GM12878 (cell line): Measurements from ENCODE around the gene FLT3LG. TPM values are rescaled to one million over a fixed set of nuclear protein-coding genes. Genes with fewer than 3 reads are reported as not detected.

ENCODE experiments used
- CREB1 ChIP-seq: IDR thresholded peaks from 2 replicates; pipeline ENCODE4 v1.6.1; 2012; ENCODE audit warnings: low read depth, mild to moderate bottlenecking, inconsistent platforms
- EP300 ChIP-seq, 2 experiments: fragments of 150-350 bp in 1 of 2; IDR thresholded peaks; 2 replicates each; pipeline ENCODE4 v1.6.1; 2011 to 2012; ENCODE audit warnings: low read depth in 2 of 2, low read length in 2 of 2, borderline replicate concordance in 1 of 2, improper control_type of control experiment in 1 of 2, inconsistent platforms in 1 of 2; ENCODE audit not compliant: control insufficient read depth in 1 of 2
- KAT2A ChIP-seq: conservative IDR thresholded peaks from 2 replicates; pipeline ENCODE4 v1.6.1; 2011; ENCODE audit warnings: low read depth, low read length; ENCODE audit not compliant: control insufficient read depth
- NFIC ChIP-seq: IDR thresholded peaks from 2 replicates; pipeline ENCODE4 v1.6.1; 2012; ENCODE audit warnings: low read depth, mild to moderate bottlenecking, inconsistent platforms, low read length, moderate library complexity
- TCF7 ChIP-seq: IDR thresholded peaks from 2 replicates; pipeline ENCODE4 v1.6.1; 2014; ENCODE audit warnings: antibody characterized with exemption, borderline replicate concordance
- ZNF24 ChIP-seq: fragments of 450-650 bp; IDR thresholded peaks from 2 replicates; pipeline ENCODE4 v1.6.1; 2017; ENCODE audit warnings: antibody characterized with exemption, mild to moderate bottlenecking
- ZZZ3 ChIP-seq: IDR thresholded peaks from 2 replicates; pipeline ENCODE4 v1.6.1; 2011; ENCODE audit warnings: low read depth; ENCODE audit not compliant: control insufficient read depth, insufficient read length
- polyA plus RNA-seq, 11 experiments: library from polyadenylated mRNA; depleted of rRNA in 4 of 11; unstranded in 6 of 11; stranded (reverse) in 5 of 11; fragments of >200 nt; fragmentation: Nextera tagmentation in 4 of 11; fragmentation: Illumina TruSeq in 1 of 11; extraction: Ambion mirVana in 4 of 11; extraction: Trizol in 1 of 11; gene quantifications; 1 replicate in 1 of 11; 2 replicates in 10 of 11; pipeline versions ENCODE4 v1.2.1 to v1.2.3, GENCODE V29; 2011 to 2016; ENCODE audit warnings: inconsistent platforms in 2 of 11, missing spikeins in 2 of 11, low read depth in 1 of 11
- total RNA-seq, 4 experiments: library from RNA; depleted of rRNA in 3 of 4; stranded (reverse); fragments of >200 nt in 3 of 4; fragmentation: Illumina TruSeq in 1 of 4; extraction: Trizol in 1 of 4; gene quantifications; 2 replicates each; pipeline versions ENCODE4 v1.2.1 to v1.2.3, GENCODE V29; 2013 to 2021
- TF ChIP-seq, protein P1 (sequence below): fragments of 450-650 bp; IDR thresholded peaks from 2 replicates; pipeline ENCODE4 v1.6.1; 2017; ENCODE audit warnings: mild to moderate bottlenecking, moderate library complexity
- TF ChIP-seq, protein P2 (sequence below): IDR thresholded peaks from 2 replicates; pipeline ENCODE4 v1.6.1; 2011; ENCODE audit warnings: low read depth, low read length, improper control_type of control experiment, borderline replicate concordance

The FLT3LG gene
- total and polyA plus RNA-seq, 10 of the 15 experiments (the other 5 are each of a cell fraction or from before 2014, with no cell fraction given), result 0.68 to 13.1 (median 4.3) TPM

DNA sequence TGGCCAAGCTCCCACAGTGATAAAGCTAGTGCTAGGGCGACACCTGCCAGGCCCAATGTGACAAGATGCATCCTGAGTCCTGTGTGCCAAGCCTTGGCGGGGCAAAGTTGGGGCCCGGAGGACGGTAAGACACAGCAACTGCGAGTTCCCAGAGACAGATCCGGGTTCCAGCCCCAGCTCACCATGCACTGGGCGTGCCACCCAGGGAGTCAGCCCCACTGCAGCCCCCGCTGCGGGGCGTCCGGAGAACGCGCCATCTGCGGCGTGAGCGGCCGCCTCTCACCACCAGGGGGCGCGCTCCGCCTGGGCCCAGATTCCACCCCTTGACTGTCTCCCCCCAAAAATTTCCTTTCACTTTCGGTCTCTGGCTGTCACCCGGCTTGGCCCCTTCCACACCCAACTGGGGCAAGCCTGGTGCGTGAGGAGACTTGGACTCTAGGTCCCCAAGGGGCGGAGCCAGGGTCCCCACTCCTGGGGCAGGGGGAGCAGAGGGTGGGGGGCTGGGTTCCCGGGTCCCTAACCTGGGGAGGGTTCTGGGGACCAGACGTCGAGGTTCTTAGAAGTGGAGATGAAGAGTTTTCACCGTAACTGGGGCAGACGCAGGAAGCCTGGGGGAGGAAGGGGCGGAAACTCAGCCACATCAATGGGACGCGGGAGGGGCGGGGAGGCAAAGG is at the start of gene FLT3LG (continued):
- TF ChIP-seq, protein P1, sequence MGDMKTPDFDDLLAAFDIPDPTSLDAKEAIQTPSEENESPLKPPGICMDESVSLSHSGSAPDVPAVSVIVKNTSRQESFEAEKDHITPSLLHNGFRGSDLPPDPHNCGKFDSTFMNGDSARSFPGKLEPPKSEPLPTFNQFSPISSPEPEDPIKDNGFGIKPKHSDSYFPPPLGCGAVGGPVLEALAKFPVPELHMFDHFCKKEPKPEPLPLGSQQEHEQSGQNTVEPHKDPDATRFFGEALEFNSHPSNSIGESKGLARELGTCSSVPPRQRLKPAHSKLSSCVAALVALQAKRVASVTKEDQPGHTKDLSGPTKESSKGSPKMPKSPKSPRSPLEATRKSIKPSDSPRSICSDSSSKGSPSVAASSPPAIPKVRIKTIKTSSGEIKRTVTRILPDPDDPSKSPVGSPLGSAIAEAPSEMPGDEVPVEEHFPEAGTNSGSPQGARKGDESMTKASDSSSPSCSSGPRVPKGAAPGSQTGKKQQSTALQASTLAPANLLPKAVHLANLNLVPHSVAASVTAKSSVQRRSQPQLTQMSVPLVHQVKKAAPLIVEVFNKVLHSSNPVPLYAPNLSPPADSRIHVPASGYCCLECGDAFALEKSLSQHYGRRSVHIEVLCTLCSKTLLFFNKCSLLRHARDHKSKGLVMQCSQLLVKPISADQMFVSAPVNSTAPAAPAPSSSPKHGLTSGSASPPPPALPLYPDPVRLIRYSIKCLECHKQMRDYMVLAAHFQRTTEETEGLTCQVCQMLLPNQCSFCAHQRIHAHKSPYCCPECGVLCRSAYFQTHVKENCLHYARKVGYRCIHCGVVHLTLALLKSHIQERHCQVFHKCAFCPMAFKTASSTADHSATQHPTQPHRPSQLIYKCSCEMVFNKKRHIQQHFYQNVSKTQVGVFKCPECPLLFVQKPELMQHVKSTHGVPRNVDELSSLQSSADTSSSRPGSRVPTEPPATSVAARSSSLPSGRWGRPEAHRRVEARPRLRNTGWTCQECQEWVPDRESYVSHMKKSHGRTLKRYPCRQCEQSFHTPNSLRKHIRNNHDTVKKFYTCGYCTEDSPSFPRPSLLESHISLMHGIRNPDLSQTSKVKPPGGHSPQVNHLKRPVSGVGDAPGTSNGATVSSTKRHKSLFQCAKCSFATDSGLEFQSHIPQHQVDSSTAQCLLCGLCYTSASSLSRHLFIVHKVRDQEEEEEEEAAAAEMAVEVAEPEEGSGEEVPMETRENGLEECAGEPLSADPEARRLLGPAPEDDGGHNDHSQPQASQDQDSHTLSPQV, result 0 out of 2 replicates have a peak, but pooled peaks have one; percentile 75
- TF ChIP-seq NFIC, result no peak
- TF ChIP-seq CREB1, result no peak; the same call in none of the 2 replicates
- no peak for TF ChIP-seq EP300 (IDR thresholded peaks at IDR 0.05; ENCODE audit: borderline replicate concordance in 1 of 2, control insufficient read depth in 1 of 2, low read depth in 2 of 2, low read length in 2 of 2)
- TF ChIP-seq KAT2A, result no peak
- TF ChIP-seq ZZZ3, result no peak
- TF ChIP-seq, protein P2, sequence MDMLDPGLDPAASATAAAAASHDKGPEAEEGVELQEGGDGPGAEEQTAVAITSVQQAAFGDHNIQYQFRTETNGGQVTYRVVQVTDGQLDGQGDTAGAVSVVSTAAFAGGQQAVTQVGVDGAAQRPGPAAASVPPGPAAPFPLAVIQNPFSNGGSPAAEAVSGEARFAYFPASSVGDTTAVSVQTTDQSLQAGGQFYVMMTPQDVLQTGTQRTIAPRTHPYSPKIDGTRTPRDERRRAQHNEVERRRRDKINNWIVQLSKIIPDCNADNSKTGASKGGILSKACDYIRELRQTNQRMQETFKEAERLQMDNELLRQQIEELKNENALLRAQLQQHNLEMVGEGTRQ, result no peak
- TF ChIP-seq TCF7, result no peak
- no peak for TF ChIP-seq ZNF24
